NB4 (cell line): Measurements from ENCODE around the gene ARCN1.
A peak's percentile ranks its signal among the peaks of the same experiment; 100 is the strongest.

Experiments
- DNase-seq: peaks from one replicate; pipeline ENCODE4 v3.0.0; 2010; ENCODE audit warnings: low read depth
- H3K4me3 ChIP-seq: one replicate; pipeline ENCODE4 v1.5.1; 2011; ENCODE audit warnings: mild to moderate bottlenecking, low read depth, low read length, moderate library complexity
- CTCF ChIP-seq: IDR thresholded peaks from one replicate; pipeline ENCODE4 v1.5.1; 2012; ENCODE audit warnings: low read depth, low read length
- MAX ChIP-seq: IDR thresholded peaks from 2 replicates; pipeline ENCODE4 v1.6.1; 2011; ENCODE audit warnings: low read depth, low read length
- MYC ChIP-seq: IDR thresholded peaks from 2 replicates; pipeline ENCODE4 v1.6.1; 2011; ENCODE audit warnings: low read depth, low read length
- POLR2A ChIP-seq: IDR thresholded peaks from 2 replicates; pipeline ENCODE4 v1.6.1; 2011; ENCODE audit warnings: mild to moderate bottlenecking; ENCODE audit not compliant: insufficient read length; ENCODE audit errors: extremely low read depth

Gene ARCN1

GRCh38 chr11:118621784-118622375 is 49.7 kb downstream of the ARCN1 start:
- no peak for DNase-seq
- no peak for TF ChIP-seq MAX
- no peak for TF ChIP-seq MYC
- no peak for TF ChIP-seq CTCF
- no peak overlapping the region for H3K4me3 ChIP-seq

- no peak overlapping the region for H3K4me3 ChIP-seq
- DNase-seq: peak; percentile 16
- no peak for TF ChIP-seq CTCF
Measured at GRCh38 chr11:118622376-118623268, 50.4 kb downstream of the ARCN1 start.

GRCh38 chr11:118623269-118623655 is 51.1 kb downstream of the ARCN1 start:
- H3K4me3 ChIP-seq: no peak overlapping the region
- DNase-seq: no peak
- no peak for TF ChIP-seq CTCF
- TF ChIP-seq POLR2A: no peak
- no peak for TF ChIP-seq MAX
- TF ChIP-seq MYC: no peak

GRCh38 chr11:118625036-118625690 is 53.0 kb downstream of the ARCN1 start:
- TF ChIP-seq CTCF (no peak), POLR2A (no peak)
- no peak overlapping the region for H3K4me3 ChIP-seq
- DNase-seq: no peak

GRCh38 chr11:118625976-118626375 is 53.8 kb downstream of the ARCN1 start:
- DNase-seq: peak; percentile 24
- no peak for TF ChIP-seq POLR2A
- TF ChIP-seq CTCF: no peak
- no peak for TF ChIP-seq MAX
- no peak for TF ChIP-seq MYC

More at GRCh38 chr11:118625976-118626375, 53.8 kb downstream of the ARCN1 start:
- H3K4me3 ChIP-seq: no peak overlapping the region
